GM18526 (cell line): Measurements from ENCODE around the gene COG7.

Source experiments
- POLR2A ChIP-seq: IDR thresholded peaks from 3 replicates; pipeline ENCODE4 v1.6.1; 2011; ENCODE audit not compliant: insufficient read length; ENCODE audit errors: extremely low read depth

COG7 gene

GRCh38 chr16:23452572-23453337 is at the start of gene COG7:
TSS of gene COG7 (minus strand) at chr16:23453189. CDS start at chr16:23452994, 195 bp downstream.
- no peak for TF ChIP-seq POLR2A

GRCh38 chr16:23502466-23502865 is 49.5 kb upstream of the COG7 start:
- no peak for TF ChIP-seq POLR2A

- TF ChIP-seq POLR2A: no peak
These were observed 48.3 kb upstream of the COG7 start for GRCh38 chr16:23501291-23501690.

- no peak for TF ChIP-seq POLR2A
These were observed 47.9 kb upstream of the COG7 start for GRCh38 chr16:23500862-23501225.

GRCh38 chr16:23500212-23500861 is 47.3 kb upstream of the COG7 start:
- no peak for TF ChIP-seq POLR2A

- no peak for TF ChIP-seq POLR2A
These were observed 46.8 kb upstream of the COG7 start for GRCh38 chr16:23499801-23500200.

GRCh38 chr16:23498863-23499262 is 45.9 kb upstream of the COG7 start:
- TF ChIP-seq POLR2A: no peak

GRCh38 chr16:23497543-23497868 is 44.5 kb upstream of the COG7 start:
- TF ChIP-seq POLR2A: no peak

- TF ChIP-seq POLR2A: no peak
These were observed 44.0 kb upstream of the COG7 start for GRCh38 chr16:23496821-23497542.

GRCh38 chr16:23495671-23496070 is 42.7 kb upstream of the COG7 start:
- TF ChIP-seq POLR2A: no peak

- TF ChIP-seq POLR2A: no peak
These were observed 41.2 kb upstream of the COG7 start for GRCh38 chr16:23494188-23494587.

- no peak for TF ChIP-seq POLR2A
These were observed 38.8 kb upstream of the COG7 start for GRCh38 chr16:23491490-23492391.

- no peak for TF ChIP-seq POLR2A
These were observed 33.5 kb upstream of the COG7 start for GRCh38 chr16:23486480-23486879.

- no peak for TF ChIP-seq POLR2A
These were observed 32.9 kb upstream of the COG7 start for GRCh38 chr16:23485841-23486240.

- TF ChIP-seq POLR2A: no peak
These were observed 32.2 kb upstream of the COG7 start for GRCh38 chr16:23485257-23485614.
